Adrenal gland (tissue), 12 donors: ENCODE results near the gene CEP126. TPM values are rescaled to one million over a fixed set of nuclear protein-coding genes. Genes with fewer than 3 reads are reported as not detected.

Source experiments
- DNase-seq, 7 donors: peaks; one replicate each; pipeline ENCODE4 v3.0.0-alpha.2; 2019 to 2020
- H3K27ac ChIP-seq, 5 donors: fragments of 200-600 bp; sonication (generic) in 4 of 5; 1 replicate in 3 of 5; 2 replicates in 2 of 5; pipeline versions ENCODE4 v1.5.1 to v1.8.0; 2016 to 2020; ENCODE audit warnings: mild to moderate bottlenecking in 1 of 5
- H3K27me3 ChIP-seq: fragments of 200-600 bp; 2 replicates; pipeline ENCODE4 v1.8.0; 2021
- H3K36me3 ChIP-seq, 2 donors: fragments of 200-600 bp; replicated peaks in 1 of 2; 1 replicate in 1 of 2; 2 replicates in 1 of 2; pipeline versions ENCODE4 v1.5.1 to v1.8.0; 2018 to 2022
- H3K4me1 ChIP-seq, 2 donors: fragments of 200-600 bp; replicated peaks in 1 of 2; 1 replicate in 1 of 2; 2 replicates in 1 of 2; pipeline versions ENCODE4 v1.5.1 to v1.8.0; 2018 to 2021
- H3K4me3 ChIP-seq, 4 donors: fragments of 200-600 bp; sonication (generic) in 3 of 4; one replicate each; pipeline ENCODE4 v1.5.1; 2016 to 2018
- H3K9me3 ChIP-seq, 3 donors: fragments of 200-600 bp; sonication (generic) in 1 of 3; replicated peaks in 1 of 3; 1 replicate in 2 of 3; 2 replicates in 1 of 3; pipeline versions ENCODE4 v1.5.1 to v1.8.0; 2016 to 2021
- CTCF ChIP-seq, 6 experiments: fragments of 450-650 bp in 4 of 6; fragments of 200-600 bp in 2 of 6; sonication (generic) in 1 of 6; IDR thresholded peaks; 1 replicate in 5 of 6; 2 replicates in 1 of 6; pipeline versions ENCODE4 v1.5.1 to v1.8.0; 2016 to 2021; ENCODE audit warnings: antibody characterized with exemption in 6 of 6, mild to moderate bottlenecking in 2 of 6, moderate library complexity in 1 of 6
- POLR2A ChIP-seq, 2 donors: fragments of 450-650 bp; IDR thresholded peaks; one replicate each; pipeline ENCODE4 v1.6.1; 2017; ENCODE audit warnings: antibody characterized with exemption in 2 of 2, mild to moderate bottlenecking in 2 of 2, moderate library complexity in 1 of 2
- WGBS, 4 donors: extraction: QIAGEN DNeasy Blood & Tissue Kit in 2 of 4; methylation state at CpG; one replicate each; pipeline versions ENCODE4 v1.1.5 to v1.1.7; 2013 to 2017; 5-methylcytosine and 5-hydroxymethylcytosine counted together
- intact Hi-C, 2 donors: fragments of 100-400 bp; cut with DNase I; formaldehyde crosslinking; loops; one replicate each; pipeline versions ENCODE4 v1.14.1 to v1.15.0; 2022 to 2023
- polyA plus RNA-seq, 3 donors: library from polyadenylated mRNA; stranded (reverse); fragments of 200-250 nt in 2 of 3; fragments of 350-450 nt in 1 of 3; fragmentation: Illumina TruSeq in 1 of 3; extraction: RNeasy Lipid Tissue Mini Kit (QIAGEN cat#74804) in 1 of 3; gene quantifications; one replicate each; pipeline ENCODE4 v1.2.3, GENCODE V29; 2013 to 2014
- total RNA-seq, 9 donors: library from RNA; depleted of rRNA in 4 of 9; stranded (reverse); fragments of >200 nt in 4 of 9; fragments of 120-200 nt in 1 of 9; fragmentation: NEBNext Ultra II Directional in 1 of 9; extraction: Animal tissue kit (Norgen Biotek cat#: 25700) in 1 of 9; gene quantifications; one replicate each; pipeline versions ENCODE4 v1.1.0 to v1.2.4, GENCODE V29; 2013 to 2023
- donor health status: healthy with polysubstance abuse.
- donor health status: Bipolar disorder and iron deficiency.
- donor health status: DM: yes; HTN: yes; CAD: no.
- donor health status: DM: no; HTN: no; CAD: no.
- donor health status: DM: no; HTN: no; CAD: no.
- donor health status: DM: yes; HTN: yes; CAD: no.

The CEP126 gene
- total and polyA plus RNA-seq, 12 donors: 1.7 to 18.9 (median 4.8) TPM

GRCh38 chr11:102026217-102026616 lies 111.4 kb downstream of the CEP126 start:
- intact Hi-C loops: no loop called here
- Histone ChIP-seq H3K27ac (no peak overlapping the region), H3K36me3 (no peaks in the 10 kb centered on the region), H3K4me1 (no peaks in the 10 kb centered on the region), H3K27me3 (no peaks in the 10 kb centered on the region), H3K4me3 (no peak overlapping the region), H3K9me3 (no peaks in the 10 kb centered on the region)
- 56 to 65% (median 61%) methylated on average over 4 of the region's 4 CpGs for WGBS, 4 donors
- no peak for DNase-seq
- TF ChIP-seq CTCF (IDR thresholded peaks at IDR 0.05) (no peak), POLR2A (IDR thresholded peaks at IDR 0.05) (no peak)

GRCh38 chr11:102026959-102027358 lies 112.1 kb downstream of the CEP126 start:
- Histone ChIP-seq H3K36me3 (no peaks in the 10 kb centered on the region), H3K27ac (no peak overlapping the region), H3K4me1 (no peaks in the 10 kb centered on the region), H3K9me3 (no peaks in the 10 kb centered on the region), H3K27me3 (no peaks in the 10 kb centered on the region), H3K4me3 (no peak overlapping the region)
- WGBS, 4 donors: 2 to 24% (median 12%) methylated on average over 2 of the region's 2 CpGs
- TF ChIP-seq CTCF (IDR thresholded peaks at IDR 0.05): no peak
- intact Hi-C loops: no loop called here
- DNase-seq: no peak

GRCh38 chr11:102036757-102037156 lies 121.9 kb downstream of the CEP126 start:
- WGBS, 4 donors: 72 to 91% (median 86%) methylated on average over 1 of the region's 1 CpG
- DNase-seq: no peak
- H3K4me1 ChIP-seq: no peaks in the 10 kb centered on the region
- H3K27ac ChIP-seq: no peak overlapping the region
- intact Hi-C loops: no loop called here
- H3K4me3 ChIP-seq: no peak overlapping the region
- no peaks in the 10 kb centered on the region for H3K36me3 ChIP-seq
- no peak for TF ChIP-seq POLR2A (IDR thresholded peaks at IDR 0.05)
- H3K27me3 ChIP-seq: no peaks in the 10 kb centered on the region
- H3K9me3 ChIP-seq: no peaks in the 10 kb centered on the region

- DNase-seq: no peak
- 19 to 23% (median 21%) methylated on average over 4 of the region's 4 CpGs for WGBS, 4 donors
- Histone ChIP-seq H3K27me3 (no peaks in the 10 kb centered on the region), H3K4me3 (peak overlapping the region in 3 of 4 donors; percentile 51 to 70 (median 69)), H3K9me3 (no peaks in the 10 kb centered on the region), H3K4me1 (peaks cover 0 to 9% of the 10 kb centered on the region in 2 donors), H3K36me3 (no peaks in the 10 kb centered on the region), H3K27ac (peak overlapping the region in 3 of 5 donors; percentile 41 to 77 (median 53))
- TF ChIP-seq POLR2A (IDR thresholded peaks at IDR 0.05) (no peak), CTCF (IDR thresholded peaks at IDR 0.05) (no peak)
- intact Hi-C loops: no loop called here
These were observed 132.0 kb downstream of the CEP126 start for GRCh38 chr11:102046841-102047240.

- DNase-seq: peak; percentile 83 to 95 (median 88)
- TF ChIP-seq POLR2A (IDR thresholded peaks at IDR 0.05): peak in 1 of 2 donors; percentile 28
- TF ChIP-seq CTCF (IDR thresholded peaks at IDR 0.05): no peak
- peaks cover 0 to 9% of the 10 kb centered on the region in 2 donors for H3K4me1 ChIP-seq
- intact Hi-C loops: no loop called here
- peak within 1 kb of the TSS in 4 of 5 donors; percentile 41 to 77 (median 50) for H3K27ac ChIP-seq
- H3K27me3 ChIP-seq: no peaks in the 10 kb centered on the region
- no peaks in the 10 kb centered on the region for H3K9me3 ChIP-seq
- 2 to 4% (median 2%) methylated on average over 16 to 45 of the region's 45 CpGs for WGBS, 4 donors
- H3K4me3 ChIP-seq: peak within 1 kb of the TSS; percentile 0 to 70 (median 60)
- H3K36me3 ChIP-seq: no peaks in the 10 kb centered on the region
These were observed 132.6 kb downstream of the CEP126 start, which contains the start of gene CFAP300 for GRCh38 chr11:102047305-102047924. CFAP300 (plus strand) TSS chr11:102047437; CDS start chr11:102047471, 34 bp downstream.
